GM12873 (cell line): ENCODE data around the gene PPP1R2.

Source experiments
- TF ChIP-seq, protein P1 (sequence below): IDR thresholded peaks from 2 replicates; pipeline ENCODE4 v1.5.1; 2012; ENCODE audit warnings: low read depth, mild to moderate bottlenecking, moderate library complexity, low read length, control low read depth; ENCODE audit not compliant: insufficient read depth; ENCODE audit errors: missing control alignments

The PPP1R2 gene

DNA sequence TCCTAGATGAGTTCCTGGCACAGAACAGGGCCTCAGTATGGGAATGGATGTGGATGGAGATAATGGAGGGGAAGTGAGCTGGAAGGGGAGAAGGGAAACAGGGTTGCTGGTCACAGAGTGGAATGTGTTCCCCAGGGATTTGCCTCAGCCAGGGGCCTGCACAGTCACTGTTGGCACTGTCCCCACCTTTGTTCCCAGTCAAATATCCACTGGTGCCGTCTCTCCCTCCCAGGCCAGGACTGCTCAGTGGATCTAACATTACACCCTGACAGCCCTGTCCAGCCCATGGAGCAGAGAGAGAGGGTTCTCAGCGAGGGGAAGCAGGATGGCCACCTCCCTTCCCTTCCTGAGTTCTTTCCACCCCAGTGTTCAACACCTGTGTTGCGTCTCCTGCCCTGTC, 1.5 kb upstream of the PPP1R2 start:
- TF ChIP-seq, protein P1, sequence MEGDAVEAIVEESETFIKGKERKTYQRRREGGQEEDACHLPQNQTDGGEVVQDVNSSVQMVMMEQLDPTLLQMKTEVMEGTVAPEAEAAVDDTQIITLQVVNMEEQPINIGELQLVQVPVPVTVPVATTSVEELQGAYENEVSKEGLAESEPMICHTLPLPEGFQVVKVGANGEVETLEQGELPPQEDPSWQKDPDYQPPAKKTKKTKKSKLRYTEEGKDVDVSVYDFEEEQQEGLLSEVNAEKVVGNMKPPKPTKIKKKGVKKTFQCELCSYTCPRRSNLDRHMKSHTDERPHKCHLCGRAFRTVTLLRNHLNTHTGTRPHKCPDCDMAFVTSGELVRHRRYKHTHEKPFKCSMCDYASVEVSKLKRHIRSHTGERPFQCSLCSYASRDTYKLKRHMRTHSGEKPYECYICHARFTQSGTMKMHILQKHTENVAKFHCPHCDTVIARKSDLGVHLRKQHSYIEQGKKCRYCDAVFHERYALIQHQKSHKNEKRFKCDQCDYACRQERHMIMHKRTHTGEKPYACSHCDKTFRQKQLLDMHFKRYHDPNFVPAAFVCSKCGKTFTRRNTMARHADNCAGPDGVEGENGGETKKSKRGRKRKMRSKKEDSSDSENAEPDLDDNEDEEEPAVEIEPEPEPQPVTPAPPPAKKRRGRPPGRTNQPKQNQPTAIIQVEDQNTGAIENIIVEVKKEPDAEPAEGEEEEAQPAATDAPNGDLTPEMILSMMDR = no peak

DNA sequence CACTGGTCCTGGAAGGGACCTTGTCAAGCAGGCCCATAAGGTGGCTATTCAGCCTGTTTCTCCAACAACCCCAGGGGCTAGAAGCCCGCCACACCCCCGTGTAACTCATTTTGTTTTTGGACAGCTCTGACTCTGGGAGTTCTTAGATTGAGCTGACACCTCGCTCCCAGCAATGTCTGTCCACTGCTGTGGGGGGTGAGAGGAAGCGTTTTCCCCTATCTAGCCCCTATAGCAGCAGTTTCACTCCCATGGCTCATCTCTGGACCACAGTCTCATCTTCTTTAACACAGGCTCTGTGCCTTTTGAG, 1.1 kb upstream of the PPP1R2 start:
- TF ChIP-seq, protein P1 = no peak

DNA sequence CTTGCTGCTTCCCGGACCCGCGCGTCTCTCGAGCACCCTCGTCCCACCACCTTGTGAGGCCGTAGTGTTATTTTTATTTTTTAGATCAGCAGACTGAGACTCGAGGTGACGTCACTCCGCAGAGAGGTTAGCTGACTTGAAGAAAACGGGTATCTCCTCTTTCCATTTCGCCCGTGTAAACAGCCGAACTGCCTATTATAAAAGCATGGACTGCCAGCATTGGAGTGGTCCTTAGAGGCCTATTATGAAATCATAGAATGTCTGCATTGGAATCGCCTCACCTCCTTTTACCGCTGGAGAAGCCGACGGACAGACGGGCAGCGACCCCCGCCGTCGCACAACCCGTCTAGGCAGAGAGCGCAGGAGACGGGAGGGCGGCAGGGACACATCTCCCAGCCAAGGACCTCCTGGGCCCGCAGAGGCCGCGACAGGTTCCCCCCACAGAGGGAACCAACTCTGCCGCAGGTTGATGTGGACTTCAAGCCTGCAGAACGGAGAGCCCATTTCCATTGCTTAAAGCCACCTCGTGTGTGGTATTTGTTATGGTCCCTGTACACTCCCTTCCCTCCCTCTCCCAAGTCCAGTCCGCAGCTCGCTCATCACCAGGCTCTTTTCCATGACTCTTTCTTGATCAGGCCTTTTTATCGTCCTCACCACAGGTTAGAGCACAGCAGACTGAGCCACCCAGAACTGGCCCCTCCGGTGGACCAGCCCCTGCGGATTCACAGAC, 540 bp upstream of the PPP1R2 start:
- TF ChIP-seq, protein P1 = no peak

DNA sequence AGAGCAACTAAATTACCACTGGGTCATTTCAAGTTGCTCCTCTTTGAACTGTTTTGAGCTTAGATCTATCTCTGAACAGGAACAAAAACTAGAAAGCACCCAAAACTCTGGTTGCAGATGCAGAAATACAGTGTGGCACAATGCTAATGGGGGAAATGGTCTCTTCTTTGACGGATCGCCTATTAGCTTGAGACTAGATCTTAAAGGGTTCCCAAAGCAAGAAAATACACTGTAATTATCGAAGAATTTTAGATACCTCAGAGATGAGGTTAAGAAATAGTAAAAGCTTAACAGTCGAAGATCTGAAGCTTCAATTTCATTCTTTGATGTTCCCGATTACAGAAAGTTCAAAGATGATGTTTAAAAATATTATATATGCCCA, 818 bp downstream of the PPP1R2 start:
- TF ChIP-seq, protein P1 = no peak

DNA sequence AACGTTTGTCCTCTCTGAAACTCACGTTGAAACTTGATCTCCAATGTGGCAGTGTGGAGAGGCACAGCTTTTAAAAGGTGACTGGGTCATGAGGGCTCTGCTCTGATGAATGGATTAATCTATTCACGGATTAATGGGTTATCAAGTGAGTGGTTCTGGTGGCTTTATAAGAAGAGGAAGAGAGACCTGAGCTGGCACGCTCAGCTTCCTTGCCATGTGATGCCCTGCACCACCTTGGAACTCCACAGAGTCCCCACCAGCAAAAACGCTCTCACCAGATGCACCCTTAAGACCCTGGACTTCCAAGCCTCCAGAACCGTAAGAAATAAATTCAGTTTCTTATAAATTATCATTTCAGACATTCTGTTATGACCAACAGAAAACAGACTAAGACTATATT, 2.6 kb downstream of the PPP1R2 start:
- TF ChIP-seq, protein P1 = no peak

DNA sequence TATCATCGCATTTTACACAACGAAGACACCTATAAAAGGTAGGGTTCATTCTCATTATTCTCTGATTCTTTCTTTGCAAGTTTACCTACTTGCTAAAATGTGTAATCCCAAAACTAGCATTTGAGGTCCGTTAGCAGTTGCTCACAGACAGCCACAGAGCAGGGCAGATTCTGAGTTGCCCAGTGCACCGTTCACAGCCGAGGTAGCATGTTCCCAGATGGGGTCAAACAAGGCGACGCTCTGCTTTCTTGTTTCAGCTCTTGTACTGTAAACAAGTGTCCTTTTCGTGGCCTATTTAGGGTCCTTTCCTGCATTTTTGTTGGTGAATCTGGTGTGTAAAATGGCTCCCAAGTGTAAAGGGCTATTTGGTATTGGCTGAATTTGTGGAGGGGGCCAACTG, 3.1 kb downstream of the PPP1R2 start:
- TF ChIP-seq, protein P1 = no peak

DNA sequence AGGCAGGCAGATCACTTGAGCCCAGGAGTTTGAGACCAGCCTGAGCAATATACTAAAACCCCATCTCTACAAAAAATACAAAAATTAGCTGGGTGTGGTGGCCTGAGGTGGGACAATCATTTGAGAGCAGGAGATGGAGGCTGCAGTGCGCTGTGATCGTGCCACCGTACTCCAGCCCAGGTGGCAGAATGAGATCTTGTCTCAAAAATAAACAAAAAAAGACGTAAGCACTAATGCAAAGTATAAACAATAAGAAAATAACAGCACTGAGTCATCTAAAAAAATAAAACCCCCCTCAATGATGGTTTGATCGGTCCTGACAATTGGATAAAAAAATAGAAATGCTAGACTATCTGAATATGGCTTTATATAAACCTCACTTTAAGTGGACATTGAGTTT, 3.6 kb downstream of the PPP1R2 start:
- TF ChIP-seq, protein P1 = no peak

DNA sequence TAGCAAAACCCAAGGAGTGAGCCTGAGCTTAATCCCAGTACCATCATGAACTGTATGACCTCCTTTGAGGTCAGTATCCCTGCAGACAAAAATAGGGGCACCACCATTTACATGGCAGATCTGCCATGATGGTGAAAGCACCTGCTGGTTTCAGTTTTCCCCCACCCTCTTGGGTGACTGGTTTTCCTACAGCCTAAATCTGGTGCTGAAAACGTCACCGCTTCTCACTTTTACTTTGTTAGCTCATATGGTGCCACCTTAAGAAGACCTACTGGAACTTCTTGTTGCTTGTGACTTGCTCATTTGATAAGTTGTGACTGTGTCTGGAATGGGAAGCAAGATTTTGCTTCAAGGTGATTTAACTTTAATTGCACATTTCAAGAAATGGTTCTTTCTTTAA, 5.1 kb downstream of the PPP1R2 start:
- TF ChIP-seq, protein P1 = no peak
